Smooth muscle cell (in vitro differentiated cells): Measurements from ENCODE around the gene TSPAN18. TPM values are rescaled to one million over a fixed set of nuclear protein-coding genes. Genes with fewer than 3 reads are reported as not detected.

Experiments used
- DNase-seq: peaks from one replicate; lab custom pipeline; 2025; ENCODE audit not compliant: unreplicated experiment; lab: John Stamatoyannopoulos, UW
- H2AFZ ChIP-seq: fragments of 200-600 bp; sonication (generic); 2 replicates; pipeline ENCODE4 v1.6.0; 2016; ENCODE audit warnings: antibody characterized with exemption, low read depth, mild to moderate bottlenecking
- H3F3A ChIP-seq: fragments of 200-600 bp; sonication (generic); 2 replicates; pipeline ENCODE4 v1.6.0; 2017; ENCODE audit warnings: antibody characterized with exemption, low read depth
- H3K27ac ChIP-seq: fragments of 200-600 bp; sonication (generic); 2 replicates; pipeline ENCODE4 v1.5.1; 2016; ENCODE audit warnings: low read depth, mild to moderate bottlenecking
- H3K27me3 ChIP-seq: fragments of 200-600 bp; sonication (generic); 2 replicates; pipeline ENCODE4 v1.6.1; 2016; ENCODE audit warnings: low read depth, mild to moderate bottlenecking
- H3K36me3 ChIP-seq: fragments of 200-600 bp; sonication (generic); 2 replicates; pipeline ENCODE4 v1.5.1; 2016; ENCODE audit warnings: low read depth
- H3K4me1 ChIP-seq: fragments of 200-600 bp; sonication (generic); 2 replicates; pipeline ENCODE4 v1.5.1; 2016; ENCODE audit warnings: low read depth
- H3K4me2 ChIP-seq: fragments of 200-600 bp; sonication (generic); 2 replicates; pipeline ENCODE4 v1.6.0; 2016; ENCODE audit warnings: mild to moderate bottlenecking
- H3K4me3 ChIP-seq: fragments of 200-600 bp; sonication (generic); 2 replicates; pipeline ENCODE4 v1.5.1; 2016; ENCODE audit warnings: mild to moderate bottlenecking
- H3K79me2 ChIP-seq: fragments of 200-600 bp; sonication (generic); 2 replicates; pipeline ENCODE4 v1.6.0; 2016; ENCODE audit warnings: low read depth, mild to moderate bottlenecking
- H3K9ac ChIP-seq: fragments of 200-600 bp; sonication (generic); 2 replicates; pipeline ENCODE4 v1.6.0; 2016; ENCODE audit warnings: low read depth
- H3K9me3 ChIP-seq: fragments of 200-600 bp; sonication (generic); replicated peaks from 2 replicates; pipeline ENCODE4 v1.5.1; 2016; ENCODE audit warnings: low read depth
- H4K20me1 ChIP-seq: fragments of 200-600 bp; sonication (generic); 2 replicates; pipeline ENCODE4 v1.6.0; 2016; ENCODE audit warnings: low read depth
- CTCF ChIP-seq: fragments of 200-600 bp; sonication (generic); IDR thresholded peaks from 2 replicates; pipeline ENCODE4 v1.5.1; 2017; ENCODE audit warnings: borderline replicate concordance, mild to moderate bottlenecking, antibody characterized with exemption; ENCODE audit not compliant: insufficient read depth, poor library complexity, severe bottlenecking
- WGBS: methylation state at CpG from one replicate; pipeline ENCODE4 v1.1.7; 2016; ENCODE audit warnings: low lambda C conversion rate; 5-methylcytosine and 5-hydroxymethylcytosine counted together
- polyA plus RNA-seq: library from polyadenylated mRNA; unstranded; fragments of >200 nt; fragmentation: Nextera tagmentation; extraction: Ambion mirVana; gene quantifications from 2 replicates; pipeline ENCODE4 v1.2.1, GENCODE V29; 2016
- total RNA-seq: library from RNA; depleted of rRNA; stranded (reverse); fragments of >200 nt; gene quantifications from 2 replicates; pipeline ENCODE4 v1.2.3, GENCODE V29; 2014

TSPAN18 gene
- total and polyA plus RNA-seq, 2 experiments from 2014 or later = 3.4 to 15.3 TPM

GRCh38 chr11:44825058-44825785, 98.5 kb downstream of the TSPAN18 start:
- Histone ChIP-seq H2AFZ (no peak overlapping the region), H3K27ac (no peak overlapping the region), H3K79me2 (no peaks in the 10 kb centered on the region), H3K27me3 (no peaks in the 10 kb centered on the region), H4K20me1 (no peaks in the 10 kb centered on the region), H3K4me1 (peaks cover 22% of the 10 kb centered on the region), H3F3A (no peaks in the 10 kb centered on the region), H3K36me3 (no peaks in the 10 kb centered on the region), H3K9me3 (no peaks in the 10 kb centered on the region), H3K4me2 (no peak overlapping the region), H3K4me3 (no peak overlapping the region), H3K9ac (no peak overlapping the region)
- DNase-seq = no peak
- TF ChIP-seq CTCF = no peak
- WGBS = 73% methylated on average over 14 of the region's 14 CpGs

GRCh38 chr11:44826922-44827643, 100.3 kb downstream of the TSPAN18 start:
- H3K4me1 ChIP-seq = peaks cover 22% of the 10 kb centered on the region
- WGBS = 86% methylated on average over 7 of the region's 7 CpGs
- no peak overlapping the region for H2AFZ ChIP-seq
- H3K27ac ChIP-seq = no peak overlapping the region
- no peak for TF ChIP-seq CTCF
- H3K79me2 ChIP-seq = no peaks in the 10 kb centered on the region
- no peak for DNase-seq
- no peak overlapping the region for H3K4me2 ChIP-seq
- no peaks in the 10 kb centered on the region for H3F3A ChIP-seq
- no peak overlapping the region for H3K4me3 ChIP-seq
- H3K9me3 ChIP-seq = no peaks in the 10 kb centered on the region
- no peak overlapping the region for H3K9ac ChIP-seq
- no peaks in the 10 kb centered on the region for H4K20me1 ChIP-seq
- H3K36me3 ChIP-seq = no peaks in the 10 kb centered on the region
- no peaks in the 10 kb centered on the region for H3K27me3 ChIP-seq

GRCh38 chr11:44828296-44828695, 101.5 kb downstream of the TSPAN18 start:
- no peak overlapping the region for H3K9ac ChIP-seq
- H3K4me3 ChIP-seq = no peak overlapping the region
- peaks cover 19% of the 10 kb centered on the region for H3K4me1 ChIP-seq
- H3K9me3 ChIP-seq = no peaks in the 10 kb centered on the region
- TF ChIP-seq CTCF = no peak
- H4K20me1 ChIP-seq = no peaks in the 10 kb centered on the region
- WGBS = 95% methylated on average over 5 of the region's 5 CpGs
- H3K27me3 ChIP-seq = no peaks in the 10 kb centered on the region
- no peak overlapping the region for H3K4me2 ChIP-seq
- no peak overlapping the region for H3K27ac ChIP-seq
- H3K79me2 ChIP-seq = no peaks in the 10 kb centered on the region
- no peaks in the 10 kb centered on the region for H3F3A ChIP-seq
- no peak overlapping the region for H2AFZ ChIP-seq
- no peak for DNase-seq
- H3K36me3 ChIP-seq = no peaks in the 10 kb centered on the region
